Measurements from ENCODE around the gene FHL3.
"Not testable (repeated sequence)": the region's sequence is repeated elsewhere in the genome, so short reads cannot be mapped to it uniquely, and the experiment has no call there.

The FHL3 gene

DNA sequence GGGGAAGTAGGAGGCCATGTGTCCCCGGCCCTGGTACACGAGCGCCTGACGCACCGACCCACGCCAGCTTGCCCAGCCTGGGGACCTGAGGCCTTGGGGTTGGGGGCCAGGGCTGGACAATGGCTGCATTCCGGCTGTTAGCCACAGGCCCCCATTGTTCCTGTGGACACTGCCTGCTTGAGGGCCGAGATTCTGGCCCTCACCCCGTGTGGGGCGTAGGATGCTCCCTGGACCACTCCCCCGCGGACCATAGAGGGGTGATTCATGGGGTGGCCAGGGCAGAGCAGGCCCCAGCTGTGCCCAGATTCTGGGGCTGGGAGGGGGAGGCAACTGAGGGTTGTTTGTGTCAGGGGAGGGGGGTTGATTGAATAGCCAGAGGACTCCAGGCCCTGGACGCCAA lies 29.6 kb upstream of the FHL3 start:
- no peak for FAIRE-seq

DNA sequence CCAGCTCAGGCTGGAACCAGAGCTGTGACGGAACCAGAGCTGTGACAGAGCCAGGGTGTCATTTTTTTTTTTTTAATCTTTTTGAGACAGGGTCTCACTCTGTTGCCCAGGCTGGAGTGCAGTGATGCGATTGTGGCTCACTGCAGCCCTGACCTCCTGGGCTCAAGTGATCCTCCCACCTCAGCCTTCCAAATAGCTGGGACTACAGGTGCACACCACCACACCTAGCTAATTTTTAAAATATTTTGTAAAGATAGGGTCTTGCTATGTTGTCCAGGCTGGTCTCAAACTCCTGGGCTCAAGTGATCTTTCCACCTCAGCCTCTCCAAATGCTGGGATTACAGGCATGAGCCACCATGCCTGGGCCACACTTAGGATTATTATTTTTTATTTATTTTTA lies 27.7 kb upstream of the FHL3 start:
- not testable (repeated sequence) for FAIRE-seq

DNA sequence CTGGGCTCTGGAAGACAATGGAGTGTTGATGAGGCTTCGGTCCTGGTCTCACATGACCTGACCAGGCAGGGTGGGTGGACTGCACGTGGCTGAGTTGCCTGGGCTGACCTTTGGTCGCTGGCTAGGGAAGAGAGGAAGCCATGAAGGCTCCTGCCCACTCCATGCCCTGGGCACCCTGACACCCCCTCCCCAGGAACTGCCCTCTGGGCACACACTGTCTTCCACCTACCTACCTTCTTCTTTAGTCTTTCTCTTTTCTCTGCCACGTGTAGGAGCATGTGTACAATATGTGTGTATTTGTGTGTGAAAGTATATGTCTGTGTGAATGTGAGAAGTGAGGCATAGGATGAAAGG lies 26.2 kb upstream of the FHL3 start:
- no peak for FAIRE-seq

DNA sequence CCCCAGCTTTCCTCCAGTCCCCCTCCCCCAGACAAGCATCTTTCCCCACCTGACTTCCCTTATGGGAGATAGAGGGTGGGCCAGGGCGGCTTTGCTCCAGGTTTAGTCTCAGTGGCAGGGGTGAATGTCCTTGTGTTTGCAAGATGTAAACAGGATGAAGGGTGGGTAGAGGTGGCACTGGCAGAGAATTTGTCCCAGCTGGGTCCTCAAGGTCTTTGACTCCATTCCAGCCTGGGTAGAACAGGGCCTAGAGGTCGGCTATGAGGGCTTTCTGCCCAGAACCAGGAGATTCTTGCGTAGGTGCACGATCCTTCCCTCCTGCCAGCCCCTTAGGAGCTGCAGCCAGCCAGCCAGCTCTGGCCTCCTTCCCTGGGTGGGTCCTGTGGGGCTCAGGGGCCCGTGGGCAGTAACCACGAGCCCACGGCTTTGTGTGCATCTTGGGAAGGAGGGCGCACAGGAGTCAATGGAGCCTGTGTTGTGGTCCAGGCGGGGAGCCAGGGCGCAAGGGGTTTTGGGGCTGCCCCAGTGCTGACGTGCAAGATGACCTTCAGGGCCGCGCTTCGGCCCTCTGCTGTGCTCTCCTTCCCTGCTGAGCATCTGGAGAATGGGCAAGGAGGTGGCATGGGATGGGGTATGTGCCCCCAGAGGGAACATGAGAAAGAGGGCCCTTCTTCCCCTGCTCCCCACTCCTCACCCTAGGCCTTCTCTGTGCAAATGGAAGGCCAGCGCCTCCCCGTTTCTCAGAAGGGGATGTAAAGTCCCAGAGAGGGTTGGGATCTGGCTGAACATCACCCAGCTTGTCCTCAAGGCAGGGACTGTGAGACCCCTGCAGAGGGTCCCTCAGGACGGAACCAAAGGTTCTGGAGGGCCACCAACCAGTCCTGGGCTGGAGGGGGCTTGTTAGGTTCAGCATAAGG lies 25.5 kb upstream of the FHL3 start:
- no peak for FAIRE-seq

DNA sequence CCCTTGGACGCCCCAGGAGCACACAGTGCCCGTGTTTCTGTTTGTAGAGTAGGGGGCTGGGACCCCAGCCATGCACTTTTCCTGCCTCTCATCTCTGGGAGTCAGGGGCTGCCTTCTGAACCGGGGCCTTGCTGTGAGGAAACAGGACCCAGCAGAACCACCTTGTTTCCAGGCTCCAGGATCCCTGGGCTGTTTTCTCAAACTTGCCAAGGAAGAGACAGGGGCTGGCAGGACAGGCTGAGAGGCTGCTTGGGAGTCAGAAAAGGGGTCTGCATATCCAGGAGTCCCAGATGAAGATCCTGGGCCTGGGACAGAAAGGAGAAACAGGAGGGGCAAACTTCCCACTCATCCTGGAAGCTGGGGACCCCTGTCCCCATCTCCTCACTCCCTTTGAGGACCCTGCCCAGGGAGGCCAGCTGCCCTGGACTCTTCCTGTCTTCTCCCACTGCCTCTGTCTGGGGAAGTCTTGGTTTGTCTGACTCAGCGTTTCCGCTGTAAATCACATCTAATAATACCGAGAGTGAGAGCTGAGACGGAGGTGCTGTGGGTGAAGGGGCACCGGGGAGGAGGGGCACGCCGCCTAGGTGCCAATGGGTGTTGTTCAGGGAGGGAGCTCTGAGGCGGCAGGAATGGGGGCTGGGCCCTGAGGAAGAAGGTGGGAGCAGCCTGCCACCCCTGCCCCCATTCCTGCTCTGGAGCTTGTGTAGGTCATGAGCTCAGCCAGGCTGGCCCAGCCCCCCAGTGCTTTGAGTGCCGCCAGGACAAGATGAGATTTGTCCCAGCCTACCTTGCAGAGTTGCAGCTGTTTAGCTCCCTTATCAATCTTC lies 24.6 kb upstream of the FHL3 start:
- FAIRE-seq: no peak

DNA sequence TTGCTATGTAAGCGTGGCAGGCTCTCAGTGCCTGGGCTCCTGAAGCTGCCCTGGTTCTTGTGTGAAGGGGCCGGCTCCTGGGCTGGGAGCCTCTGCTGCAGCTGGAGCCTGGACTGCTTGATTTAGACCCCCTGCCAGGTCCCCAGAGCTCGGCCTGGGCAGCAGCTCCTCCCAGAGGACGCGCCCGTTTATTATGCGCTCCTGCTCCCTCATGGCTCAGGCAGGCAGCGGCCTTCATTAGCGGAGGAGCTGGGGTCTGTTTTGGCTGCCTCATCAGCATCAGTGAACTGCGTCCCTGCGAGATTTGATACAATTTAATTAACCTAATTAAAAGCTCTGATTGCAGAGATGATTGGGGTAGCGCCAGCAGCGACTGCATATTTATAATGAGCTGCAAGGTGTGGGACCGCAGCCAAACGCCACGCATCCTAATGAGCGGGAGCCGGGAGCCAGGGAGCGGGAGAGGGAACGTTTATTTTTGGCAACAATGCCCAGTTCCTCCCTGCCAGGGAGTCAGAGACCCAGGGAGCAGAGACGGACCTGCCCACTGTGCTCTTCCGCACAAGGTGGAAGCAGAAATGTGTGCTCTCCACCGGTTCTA lies 23.9 kb upstream of the FHL3 start:
- FAIRE-seq: no peak

DNA sequence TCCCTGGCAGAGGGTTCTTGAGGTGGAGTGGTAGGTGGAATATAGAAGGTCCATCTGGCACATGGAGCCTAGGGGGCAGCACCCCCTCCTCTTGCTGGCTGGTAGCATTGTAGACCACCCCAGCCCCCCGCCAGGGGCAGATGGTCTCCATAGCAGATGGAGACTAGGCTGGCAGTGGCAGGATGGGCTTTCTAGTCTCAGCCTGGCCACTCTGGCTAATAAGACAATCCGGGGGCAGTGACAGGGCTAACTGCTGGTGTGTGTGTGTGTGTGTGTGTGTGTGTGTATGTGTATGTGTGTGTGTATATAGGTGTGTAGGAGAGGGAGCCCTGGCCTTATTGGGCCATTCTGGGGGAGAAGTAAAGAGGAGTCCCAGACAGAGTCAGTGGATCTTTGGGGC lies 23.4 kb upstream of the FHL3 start:
- no peak for FAIRE-seq

DNA sequence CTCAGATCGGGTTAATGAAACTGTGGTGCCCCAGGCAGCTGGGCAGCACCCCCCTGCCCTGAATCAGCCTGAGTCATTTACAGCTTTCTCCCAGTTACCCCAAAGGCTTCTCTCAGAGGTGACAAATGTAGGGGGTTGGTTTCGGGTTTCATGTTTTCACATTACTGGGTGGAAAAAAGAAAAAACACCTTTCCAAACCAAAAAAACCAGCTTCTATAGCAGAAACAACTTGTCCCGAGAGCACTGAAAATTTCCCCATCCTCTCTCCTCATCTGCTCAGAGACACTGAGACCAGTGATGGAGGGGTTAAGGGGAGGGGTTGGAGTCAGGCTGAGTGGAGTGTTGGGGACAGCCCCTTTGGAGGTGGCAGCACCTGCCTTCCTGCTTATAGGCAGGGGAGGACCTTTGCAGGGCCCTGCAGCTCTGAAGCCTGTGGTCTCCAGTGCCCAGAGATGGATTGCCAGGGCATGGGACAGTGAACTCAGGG lies 22.8 kb upstream of the FHL3 start:
- FAIRE-seq: no peak

DNA sequence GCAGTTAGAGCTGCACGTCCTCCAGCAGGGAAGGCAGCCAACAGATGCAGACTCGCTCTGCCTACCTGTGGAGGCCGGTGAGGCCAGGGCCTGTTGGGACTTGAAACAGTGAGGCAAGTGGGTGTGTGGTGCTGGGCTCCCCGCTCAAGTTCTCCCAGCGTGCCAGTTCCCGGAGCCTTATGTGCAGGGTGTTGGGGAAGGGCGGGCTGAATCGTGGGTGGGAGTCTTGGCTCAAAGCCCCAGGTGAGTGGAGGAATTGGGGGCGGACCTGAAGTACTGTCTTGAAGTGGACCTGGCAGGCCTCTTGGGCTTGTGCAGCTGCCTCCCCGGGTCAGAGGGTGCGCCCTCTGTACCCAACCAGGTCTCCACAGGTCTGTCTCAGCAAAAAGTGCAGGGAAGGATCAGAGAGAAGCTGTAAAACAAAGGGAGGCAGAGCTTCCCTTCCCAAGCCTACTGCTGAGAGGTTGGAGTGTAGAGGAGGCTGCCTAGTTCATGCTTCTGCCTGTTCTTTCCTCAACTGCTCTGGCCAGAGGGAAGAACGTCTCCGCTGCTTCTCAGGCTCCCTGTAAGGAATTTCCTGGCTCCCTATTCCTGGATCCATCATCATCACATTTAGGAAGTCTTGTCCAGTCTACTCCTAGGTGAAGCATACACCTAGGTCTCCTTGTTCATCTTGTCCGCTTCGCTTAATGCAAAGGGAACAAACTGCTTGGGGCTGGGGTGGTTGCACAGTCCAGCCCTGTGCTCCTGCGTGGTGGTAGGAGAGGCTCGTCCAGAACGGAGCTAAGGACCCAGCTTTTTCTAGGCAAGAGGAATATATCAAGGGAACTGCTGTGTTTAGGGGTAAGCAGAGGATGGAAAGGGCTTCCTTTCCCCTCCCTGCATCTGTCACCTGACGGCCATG lies 22.1 kb upstream of the FHL3 start:
- no peak for FAIRE-seq

DNA sequence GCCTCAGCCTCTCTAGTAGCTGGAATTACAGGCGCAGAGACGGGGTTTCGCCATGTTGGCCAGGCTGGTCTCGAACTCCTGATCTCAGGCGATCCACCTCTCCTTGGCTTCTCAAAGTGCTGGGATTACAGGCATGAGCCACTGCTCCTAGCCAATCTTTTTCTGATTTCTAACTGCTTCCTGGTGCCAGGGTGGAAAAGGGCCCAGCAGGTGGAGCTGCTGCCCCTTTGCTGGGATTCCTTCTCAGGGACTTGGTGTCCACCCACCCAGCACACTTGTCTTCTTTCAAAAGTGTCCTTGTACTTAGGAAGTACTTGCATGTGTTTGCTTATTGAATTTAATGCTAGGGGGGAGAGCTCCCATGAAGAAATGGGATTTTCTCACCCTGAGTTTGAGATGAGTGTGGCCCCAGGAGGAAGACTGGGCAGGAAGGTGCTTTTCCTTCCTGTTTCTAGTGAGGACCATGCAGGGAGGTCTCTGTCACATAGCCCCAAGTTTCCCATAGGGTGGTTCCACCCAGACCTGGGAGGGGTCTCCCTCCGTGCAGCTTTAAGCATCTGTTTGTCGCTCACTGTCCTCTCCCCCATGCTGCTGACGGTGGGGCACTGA lies 21.4 kb upstream of the FHL3 start:
- no peak for FAIRE-seq

DNA sequence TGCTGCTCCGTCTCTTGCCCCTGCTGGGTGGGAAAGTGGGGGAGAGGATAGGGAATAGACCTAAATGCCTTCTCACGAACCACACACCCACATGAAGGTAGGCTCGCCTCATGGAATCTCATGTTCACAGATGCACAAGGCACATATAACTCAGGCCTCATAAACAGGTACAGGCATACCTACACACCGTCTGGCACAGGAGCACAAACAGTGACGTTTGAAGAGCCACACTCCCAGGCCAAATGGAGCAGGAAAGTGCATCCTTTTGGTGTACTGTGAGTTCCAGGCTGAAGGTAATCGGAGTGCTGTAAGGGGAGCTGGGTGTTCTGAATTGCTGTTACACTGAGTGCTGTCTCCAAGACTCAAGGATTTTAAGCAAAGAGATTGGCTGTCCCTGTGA lies 20.4 kb upstream of the FHL3 start:
- no peak for FAIRE-seq

DNA sequence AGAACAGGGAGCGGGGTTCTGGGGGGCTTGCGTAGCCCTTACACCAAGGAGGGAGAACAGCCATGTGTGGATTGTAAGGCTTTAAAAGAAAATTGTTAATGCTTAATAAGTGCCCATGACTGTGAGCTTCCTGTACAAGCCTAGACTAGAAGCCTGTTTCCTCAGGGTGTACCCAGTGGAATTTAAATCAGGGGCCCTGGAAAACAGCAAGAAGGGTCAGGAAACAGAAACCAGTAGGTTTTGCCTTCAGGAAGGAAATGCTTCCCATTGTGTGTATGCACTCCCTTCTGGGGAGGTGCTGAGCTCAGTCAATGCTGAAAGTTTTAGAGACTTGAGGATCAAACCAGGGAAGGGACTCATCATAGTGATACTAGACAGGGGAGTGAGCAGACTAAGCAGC lies 19.9 kb upstream of the FHL3 start:
- no peak for FAIRE-seq

DNA sequence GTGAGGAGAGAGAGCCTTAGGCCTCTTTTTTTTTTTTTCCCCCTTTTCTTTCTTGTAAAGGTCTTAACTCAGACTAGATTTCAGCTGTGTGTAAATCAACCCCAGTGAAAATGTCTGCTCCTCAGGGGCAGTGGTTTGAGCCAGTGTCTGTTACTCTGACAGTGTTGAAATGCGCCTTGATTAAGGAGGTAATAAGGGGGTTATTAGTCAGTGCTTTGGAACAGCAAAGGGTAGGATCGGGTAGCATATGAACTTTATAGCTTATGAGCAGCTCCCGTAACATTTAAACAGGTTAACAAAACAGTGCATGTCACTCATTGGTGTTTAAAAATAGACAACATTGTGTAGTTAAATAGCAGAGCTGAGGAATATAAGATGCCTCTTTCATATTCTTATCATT lies 17.5 kb upstream of the FHL3 start:
- no peak for FAIRE-seq

DNA sequence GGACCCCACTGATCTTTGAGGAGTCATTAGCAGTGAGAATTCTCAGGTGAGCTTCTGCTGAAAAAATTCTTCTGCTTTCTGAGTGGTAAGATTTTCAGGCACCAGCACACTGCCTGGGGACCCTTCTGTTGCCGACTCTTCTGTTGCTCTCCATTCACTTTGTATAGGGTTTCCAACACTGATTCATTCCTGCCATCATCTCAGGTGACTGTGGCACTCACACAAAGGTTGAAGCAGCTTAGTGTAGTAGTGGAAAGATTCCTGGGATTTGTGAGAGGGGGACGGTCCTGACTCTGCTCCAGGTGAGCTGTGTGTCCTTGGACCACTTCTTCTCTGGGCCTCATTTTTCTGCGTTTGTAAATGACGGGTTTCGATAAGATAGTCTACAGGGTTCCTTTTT lies 16.7 kb upstream of the FHL3 start:
- FAIRE-seq: no peak

DNA sequence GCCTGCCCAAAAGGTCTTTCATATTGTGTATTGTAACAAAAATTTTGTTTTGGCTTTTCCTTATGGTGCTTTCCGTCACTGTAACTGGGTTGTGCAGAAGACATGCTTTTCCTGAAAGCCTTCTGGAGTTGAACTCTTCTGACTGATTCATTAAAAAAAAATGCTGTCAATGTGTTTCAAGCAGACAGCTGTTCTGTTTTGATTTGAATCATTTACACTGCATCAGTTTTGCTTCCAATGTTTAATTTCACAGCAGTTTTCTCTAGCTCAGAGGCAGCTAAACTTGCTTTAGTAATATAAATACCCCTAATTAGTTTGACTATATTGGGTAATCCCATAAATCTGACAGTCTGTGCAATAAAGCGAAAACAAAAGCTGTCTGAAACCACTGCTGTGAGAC lies 15.1 kb upstream of the FHL3 start:
- no peak for FAIRE-seq

DNA sequence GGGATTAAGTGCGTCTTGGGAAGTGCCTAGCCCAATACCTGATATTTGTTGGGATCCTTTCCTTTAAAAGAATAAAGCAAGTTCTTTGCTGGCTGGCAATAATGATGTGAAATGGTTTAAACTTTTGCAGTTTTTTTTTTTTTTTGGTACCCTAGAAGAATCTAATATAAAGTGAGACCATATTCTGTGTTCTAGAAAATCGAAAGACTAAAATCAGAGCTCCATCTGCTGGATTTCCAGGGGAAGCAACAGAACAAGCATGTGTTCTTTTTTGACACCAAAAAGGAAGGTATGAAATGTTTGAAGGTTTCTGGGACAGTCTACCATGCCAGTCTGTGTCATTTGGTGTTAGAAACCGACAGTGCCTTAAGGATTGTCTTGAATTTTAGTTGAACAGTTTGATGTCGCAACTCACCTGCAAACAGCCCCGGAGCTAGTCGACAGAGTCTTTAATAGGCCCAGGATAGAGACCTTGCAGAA lies 13.6 kb upstream of the FHL3 start:
- FAIRE-seq: no peak

DNA sequence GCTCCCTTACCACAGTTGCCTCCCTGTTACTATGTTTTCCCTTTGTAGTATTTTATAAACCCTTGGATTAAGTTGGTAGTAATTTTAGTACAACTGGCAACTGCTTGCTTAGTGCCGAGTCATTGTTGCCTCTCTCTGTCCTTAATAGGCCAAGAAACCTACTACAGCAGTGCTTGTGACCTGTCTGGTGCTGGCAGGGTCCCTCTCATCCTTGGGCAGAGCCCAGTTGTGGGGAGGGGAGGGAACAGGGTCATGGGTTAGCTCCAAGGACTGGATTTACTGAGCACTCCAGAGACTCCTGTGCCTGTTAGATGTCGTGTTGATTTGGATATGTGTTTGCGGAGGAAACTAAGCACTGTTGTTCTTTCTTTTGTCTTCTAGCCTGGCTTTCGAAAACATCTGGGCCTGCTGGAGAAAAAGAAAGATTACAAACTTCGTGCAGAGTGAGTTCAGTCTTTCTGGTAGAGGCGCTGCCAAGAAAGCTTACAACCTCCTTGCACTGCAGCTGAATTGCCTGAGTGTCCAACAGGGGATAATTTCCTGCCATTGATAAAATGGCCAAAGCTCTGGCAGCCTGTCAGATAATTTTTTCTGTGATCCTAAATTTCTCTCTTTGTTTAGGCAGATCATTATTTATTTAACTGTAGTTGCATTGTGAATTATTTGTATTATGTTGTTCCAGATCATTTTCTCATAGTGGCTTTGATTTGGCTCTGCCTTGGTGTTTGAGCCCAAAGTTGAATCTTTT lies 10.8 kb upstream of the FHL3 start:
- no peak for FAIRE-seq

DNA sequence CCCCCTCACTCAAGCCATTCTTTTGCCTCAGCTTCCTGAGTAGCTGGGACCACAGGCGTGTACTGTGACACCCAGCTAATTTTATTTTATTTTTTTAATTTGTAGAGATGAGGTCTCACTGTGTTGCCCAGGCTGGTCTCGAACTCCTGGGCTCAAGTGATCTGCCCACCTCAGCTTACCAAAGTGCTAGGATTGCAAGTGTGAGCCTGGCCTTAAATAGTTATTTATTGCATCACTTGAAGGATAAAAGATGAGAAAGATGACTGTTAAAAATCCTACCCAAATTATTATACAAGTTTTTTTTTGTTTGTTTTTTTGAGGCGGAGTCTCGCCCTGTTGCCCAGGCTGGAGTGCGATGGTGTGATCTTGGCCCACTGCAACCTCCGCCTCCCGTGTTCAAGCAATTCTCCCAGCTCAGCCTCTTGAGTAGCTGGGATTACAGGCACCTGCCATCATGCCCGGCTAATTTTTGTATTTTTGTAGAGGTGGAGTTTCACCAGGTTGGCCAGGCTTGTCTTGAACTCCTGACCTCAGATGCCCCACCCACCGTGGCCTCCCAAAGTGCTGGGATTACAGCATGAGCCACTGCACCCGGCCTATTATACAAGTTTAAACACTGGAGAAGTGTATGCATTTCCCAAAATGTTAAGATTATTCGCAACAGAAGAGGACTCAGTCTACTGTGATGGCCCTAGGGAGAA lies 9.6 kb upstream of the FHL3 start:
- FAIRE-seq: no peak

DNA sequence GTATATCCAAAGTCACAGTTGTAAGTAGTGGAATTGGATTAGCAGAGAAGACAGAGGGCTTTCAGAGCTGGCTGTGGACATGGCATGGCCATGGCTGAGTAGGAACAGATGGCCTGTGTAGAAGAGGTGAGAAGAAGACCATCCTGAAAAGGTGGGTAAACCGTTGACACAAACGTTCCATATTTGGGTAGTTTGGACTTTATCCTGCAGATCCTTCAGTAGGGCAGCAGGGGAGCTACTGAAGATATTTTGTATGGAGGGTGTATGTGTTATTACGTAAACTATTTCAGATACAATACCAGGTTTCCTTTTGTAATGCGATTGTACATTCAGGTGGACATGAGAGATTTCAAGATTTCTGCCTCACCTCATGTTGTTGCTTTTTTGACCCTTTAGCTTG lies 8.9 kb upstream of the FHL3 start:
- no peak for FAIRE-seq

DNA sequence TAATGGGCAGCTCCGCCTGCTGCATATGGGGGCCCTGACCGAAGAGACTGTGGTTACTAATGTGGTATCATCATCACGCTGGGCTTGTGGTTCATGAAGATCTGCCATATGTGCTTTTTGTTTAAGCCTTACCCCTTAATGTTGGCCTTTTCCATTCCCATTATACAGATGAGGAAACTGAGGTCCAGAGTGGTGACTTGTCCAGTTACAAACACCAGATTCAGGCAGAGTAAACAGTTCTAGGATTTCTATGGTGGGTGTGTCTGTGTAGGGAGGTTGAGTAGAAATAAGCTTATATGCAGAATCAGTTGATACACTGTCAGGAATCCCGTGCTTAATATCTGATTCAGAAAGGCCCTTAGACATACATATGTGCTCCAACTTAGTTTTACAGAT lies 7.9 kb upstream of the FHL3 start:
- FAIRE-seq: no peak

Data from islet of Langerhans (tissue), 1 donor.